ENCODE results near the gene RAD54L. TPM values are rescaled to one million over a fixed set of nuclear protein-coding genes. Genes with fewer than 3 reads are reported as not detected.

Gene RAD54L
- total RNA-seq, 6 experiments from 2014 or later, result 3.8 to 10.9 (median 8.3) TPM

DNA sequence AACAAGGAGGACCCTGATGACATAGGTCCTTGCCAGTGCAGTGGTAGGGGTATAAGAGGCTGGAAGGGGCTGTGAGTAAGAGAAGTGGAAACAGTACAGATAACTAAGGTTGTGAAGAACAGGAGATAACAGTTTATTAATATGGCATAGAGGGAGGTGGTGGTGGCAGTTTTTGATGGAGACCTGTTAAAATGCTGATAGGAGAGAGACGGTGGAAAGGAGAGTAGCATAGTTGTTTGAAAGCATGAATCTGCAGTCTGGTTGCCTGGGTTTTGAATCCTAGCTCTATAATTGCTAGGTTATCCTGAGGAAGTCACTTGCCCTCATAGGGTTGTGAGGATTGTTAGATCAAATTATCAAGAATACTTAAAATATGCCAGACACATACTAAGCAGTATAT, 36.5 kb downstream of the RAD54L start:
- H3K27me3 Mint-ChIP-seq (ENCODE audit: insufficient read depth), result peaks cover 4% of the 10 kb centered on the region
- H3K9me3 Mint-ChIP-seq, result no peaks in the 10 kb centered on the region
- DNase-seq, result no peak
- H3K36me3 Mint-ChIP-seq (ENCODE audit: low read depth), result peaks cover 52% of the 10 kb centered on the region
- no peak overlapping the region for H3K4me3 Mint-ChIP-seq
- H3K27ac Mint-ChIP-seq, result peak overlapping the region; percentile 25; the same call in 1 of the 2 replicates
- peaks cover 46% of the 10 kb centered on the region for H3K4me1 Mint-ChIP-seq (ENCODE audit: low read depth)
- no peak for TF ChIP-seq CTCF (IDR thresholded peaks at IDR 0.05)

- H3K9me3 Mint-ChIP-seq, result no peaks in the 10 kb centered on the region
- H3K4me3 Mint-ChIP-seq, result no peak overlapping the region
- no peak for TF ChIP-seq CTCF (IDR thresholded peaks at IDR 0.05)
- H3K4me1 Mint-ChIP-seq (ENCODE audit: low read depth), result peaks cover 54% of the 10 kb centered on the region
- H3K27ac Mint-ChIP-seq, result peak overlapping the region; percentile 59; the same call in 1 of the 2 replicates
- H3K27me3 Mint-ChIP-seq (ENCODE audit: insufficient read depth), result peaks cover 4% of the 10 kb centered on the region
- peak; percentile 38 for DNase-seq
- H3K36me3 Mint-ChIP-seq (ENCODE audit: low read depth), result peaks cover 56% of the 10 kb centered on the region
These were observed 37.3 kb downstream of the RAD54L start for GRCh38 chr1:46284597-46285564.

GRCh38 chr1:46285730-46286477, 38.3 kb downstream of the RAD54L start:
- DNase-seq, result no peak
- H3K27me3 Mint-ChIP-seq (ENCODE audit: insufficient read depth), result peaks cover 4% of the 10 kb centered on the region
- no peak overlapping the region for H3K27ac Mint-ChIP-seq
- H3K4me3 Mint-ChIP-seq, result no peak overlapping the region
- peaks cover 52% of the 10 kb centered on the region for H3K36me3 Mint-ChIP-seq (ENCODE audit: low read depth)
- no peak for TF ChIP-seq CTCF (IDR thresholded peaks at IDR 0.05)
- no peaks in the 10 kb centered on the region for H3K9me3 Mint-ChIP-seq
- H3K4me1 Mint-ChIP-seq (ENCODE audit: low read depth), result peaks cover 57% of the 10 kb centered on the region

GRCh38 chr1:46288485-46289133, 41.0 kb downstream of the RAD54L start:
- Mint-ChIP-seq H3K36me3 (ENCODE audit: low read depth) (peaks cover 36% of the 10 kb centered on the region), H3K4me3 (peak overlapping the region; percentile 49), H3K27ac (peak overlapping the region; percentile 92), H3K27me3 (ENCODE audit: insufficient read depth) (peaks cover 2% of the 10 kb centered on the region; the same call in 1 of the 2 replicates), H3K9me3 (no peaks in the 10 kb centered on the region), H3K4me1 (ENCODE audit: low read depth) (peaks cover 49% of the 10 kb centered on the region)
- DNase-seq, result peak; percentile 80
- no peak for TF ChIP-seq CTCF (IDR thresholded peaks at IDR 0.05)

DNA sequence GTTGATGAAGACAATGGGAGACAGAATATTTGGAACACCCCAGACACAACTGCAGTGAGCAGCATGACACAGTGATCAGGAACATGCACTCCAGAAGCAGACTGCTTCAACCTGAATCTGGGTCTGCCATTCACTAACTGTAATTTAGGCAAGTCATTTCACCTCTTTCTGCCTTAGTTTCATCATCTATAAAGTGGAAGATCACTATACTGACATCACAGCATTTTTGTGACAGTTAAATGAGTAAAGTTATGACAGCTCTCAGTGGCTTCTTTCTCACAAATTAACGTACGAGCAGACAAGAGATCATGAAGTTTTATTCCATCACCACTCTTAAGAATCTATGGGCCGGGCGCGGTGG, 41.6 kb downstream of the RAD54L start:
- peak overlapping the region; percentile 92 for H3K27ac Mint-ChIP-seq
- H3K9me3 Mint-ChIP-seq, result no peaks in the 10 kb centered on the region
- H3K4me3 Mint-ChIP-seq, result peak overlapping the region; percentile 44
- peaks cover 36% of the 10 kb centered on the region for H3K36me3 Mint-ChIP-seq (ENCODE audit: low read depth)
- DNase-seq, result no peak
- H3K27me3 Mint-ChIP-seq (ENCODE audit: insufficient read depth), result peaks cover 2% of the 10 kb centered on the region; the same call in 1 of the 2 replicates
- TF ChIP-seq CTCF (IDR thresholded peaks at IDR 0.05), result no peak
- peaks cover 44% of the 10 kb centered on the region for H3K4me1 Mint-ChIP-seq (ENCODE audit: low read depth)
